HG03045 (cell line): ENCODE measurements around the gene IKZF1.
"Not testable (repeated sequence)": the region's sequence is repeated elsewhere in the genome, so short reads cannot be mapped to it uniquely, and the experiment has no call there.

Experiments
- ATAC-seq: cut with Tn5 transposase; IDR thresholded peaks from one replicate; pipeline ENCODE4 v1.9.1; 2021; ENCODE audit warnings: mild to moderate bottlenecking, moderate library complexity; ENCODE audit not compliant: unreplicated experiment

The IKZF1 gene

GRCh38 chr7:50332241-50333165 lies 28.0 kb downstream of the IKZF1 start:
- ATAC-seq, result no peak

- no peak for ATAC-seq
Observed at GRCh38 chr7:50333221-50333651, 28.7 kb downstream of the IKZF1 start.

- ATAC-seq, result no peak
Observed at GRCh38 chr7:50334341-50334994, 30.0 kb downstream of the IKZF1 start.

GRCh38 chr7:50335230-50335794 lies 30.8 kb downstream of the IKZF1 start:
- no peak for ATAC-seq

- peak; percentile 30 for ATAC-seq
Observed at GRCh38 chr7:50335795-50336754, 31.6 kb downstream of the IKZF1 start.

GRCh38 chr7:50336894-50337703 lies 32.6 kb downstream of the IKZF1 start:
- ATAC-seq, result no peak

- ATAC-seq, result not testable (repeated sequence)
Observed at GRCh38 chr7:50339472-50339871, 35.0 kb downstream of the IKZF1 start.

- no peak for ATAC-seq
Observed at GRCh38 chr7:50339990-50340500, 35.5 kb downstream of the IKZF1 start.

GRCh38 chr7:50341724-50342123 lies 37.2 kb downstream of the IKZF1 start:
- ATAC-seq, result no peak

- no peak for ATAC-seq
Observed at GRCh38 chr7:50342616-50343114, 38.1 kb downstream of the IKZF1 start.

- ATAC-seq, result no peak
Observed at GRCh38 chr7:50346545-50347497, 42.3 kb downstream of the IKZF1 start.

GRCh38 chr7:50347693-50348092 lies 43.2 kb downstream of the IKZF1 start:
- no peak for ATAC-seq

GRCh38 chr7:50348469-50349162 lies 44.1 kb downstream of the IKZF1 start:
- ATAC-seq, result no peak

- no peak for ATAC-seq
Observed at GRCh38 chr7:50349399-50349798, 44.9 kb downstream of the IKZF1 start.

GRCh38 chr7:50349963-50350944 lies 45.7 kb downstream of the IKZF1 start:
- peak; percentile 83 for ATAC-seq

GRCh38 chr7:50351267-50351666 lies 46.8 kb downstream of the IKZF1 start:
- no peak for ATAC-seq
